Measurements from ENCODE around the gene ZNF823.

- TF ChIP-seq POLR2A (IDR thresholded peaks at IDR 0.05) (no peak), CTCF (IDR thresholded peaks at IDR 0.05 in 8 of 11, conservative IDR thresholded peaks at IDR 0.05 in 3 of 11) (no peak), POLR2AphosphoS5 (IDR thresholded peaks at IDR 0.05) (no peak)
Measured at GRCh38 chr19:11747277-11747676, 8.5 kb upstream of the ZNF823 start.

Measured in spleen (tissue), 7 donors.